ENCODE results near the gene RPS19.
"Not testable (repeated sequence)": the region's sequence is repeated elsewhere in the genome, so short reads cannot be mapped to it uniquely, and the experiment has no call there.

The RPS19 gene

GRCh38 chr19:41901707-41902360, 41.8 kb downstream of the RPS19 start:
- DNase-seq (ENCODE audit: low read depth in 2 of 2) = no peak

GRCh38 chr19:41902594-41902993, 42.5 kb downstream of the RPS19 start:
- DNase-seq (ENCODE audit: low read depth in 2 of 2) = no peak

- DNase-seq (ENCODE audit: low read depth in 2 of 2) = no peak
Observed at GRCh38 chr19:41903193-41903953, 43.3 kb downstream of the RPS19 start.

- no peak for DNase-seq (ENCODE audit: low read depth in 2 of 2)
Observed at GRCh38 chr19:41904118-41904870, 44.2 kb downstream of the RPS19 start.

GRCh38 chr19:41905273-41906002, 45.4 kb downstream of the RPS19 start:
- no peak for DNase-seq (ENCODE audit: low read depth in 2 of 2)

- DNase-seq (ENCODE audit: low read depth in 2 of 2) = no peak
Observed at GRCh38 chr19:41906271-41906670, 46.2 kb downstream of the RPS19 start.

GRCh38 chr19:41906916-41907680, 47.0 kb downstream of the RPS19 start:
- DNase-seq (ENCODE audit: low read depth in 2 of 2) = no peak

- no peak for DNase-seq (ENCODE audit: low read depth in 2 of 2)
Observed at GRCh38 chr19:41907994-41908615, 48.0 kb downstream of the RPS19 start.

GRCh38 chr19:41908724-41909464, 48.8 kb downstream of the RPS19 start:
- no peak for DNase-seq (ENCODE audit: low read depth in 2 of 2)

GRCh38 chr19:41909706-41910105, 49.7 kb downstream of the RPS19 start:
- no peak for DNase-seq (ENCODE audit: low read depth in 2 of 2)

- DNase-seq (ENCODE audit: low read depth in 2 of 2) = no peak
Observed at GRCh38 chr19:41910240-41910991, 50.4 kb downstream of the RPS19 start.

- DNase-seq (ENCODE audit: low read depth in 2 of 2) = no peak
Observed at GRCh38 chr19:41910992-41911888, 51.2 kb downstream of the RPS19 start.

- DNase-seq (ENCODE audit: low read depth in 2 of 2) = no peak
Observed at GRCh38 chr19:41911889-41912731, 52.1 kb downstream of the RPS19 start.

GRCh38 chr19:41912899-41913537, 53.0 kb downstream of the RPS19 start:
- no peak for DNase-seq (ENCODE audit: low read depth in 2 of 2)

GRCh38 chr19:41913538-41914423, 53.7 kb downstream of the RPS19 start:
- DNase-seq (ENCODE audit: low read depth in 2 of 2) = no peak

- not testable (repeated sequence) for DNase-seq (ENCODE audit: low read depth in 2 of 2)
Observed at GRCh38 chr19:41914424-41914834, 54.4 kb downstream of the RPS19 start.

Data from stimulated activated CD4-positive, alpha-beta T cell treated with anti-CD3 and anti-CD28 coated beads, Interleukin-4, amount 100 ng/mL, for 48 hours (primary cell).